HFF-Myc (cell line): ENCODE measurements around the gene TMEM198.

Experiments used
- DNase-seq: peaks from one replicate; pipeline ENCODE4 v3.0.0-alpha.2; 2011; ENCODE audit warnings: low read depth; ENCODE audit errors: extremely low read depth
- H3K4me3 ChIP-seq: replicated peaks from 2 replicates; pipeline ENCODE4 v1.5.1; 2011; ENCODE audit warnings: low read depth, mild to moderate bottlenecking, control low read depth, low read length
- TF ChIP-seq, protein P1 (sequence below): IDR thresholded peaks from 2 replicates; pipeline ENCODE4 v1.5.1; 2012; ENCODE audit warnings: mild to moderate bottlenecking, low read depth, low read length, control low read depth; ENCODE audit errors: missing control alignments

Gene TMEM198

DNA sequence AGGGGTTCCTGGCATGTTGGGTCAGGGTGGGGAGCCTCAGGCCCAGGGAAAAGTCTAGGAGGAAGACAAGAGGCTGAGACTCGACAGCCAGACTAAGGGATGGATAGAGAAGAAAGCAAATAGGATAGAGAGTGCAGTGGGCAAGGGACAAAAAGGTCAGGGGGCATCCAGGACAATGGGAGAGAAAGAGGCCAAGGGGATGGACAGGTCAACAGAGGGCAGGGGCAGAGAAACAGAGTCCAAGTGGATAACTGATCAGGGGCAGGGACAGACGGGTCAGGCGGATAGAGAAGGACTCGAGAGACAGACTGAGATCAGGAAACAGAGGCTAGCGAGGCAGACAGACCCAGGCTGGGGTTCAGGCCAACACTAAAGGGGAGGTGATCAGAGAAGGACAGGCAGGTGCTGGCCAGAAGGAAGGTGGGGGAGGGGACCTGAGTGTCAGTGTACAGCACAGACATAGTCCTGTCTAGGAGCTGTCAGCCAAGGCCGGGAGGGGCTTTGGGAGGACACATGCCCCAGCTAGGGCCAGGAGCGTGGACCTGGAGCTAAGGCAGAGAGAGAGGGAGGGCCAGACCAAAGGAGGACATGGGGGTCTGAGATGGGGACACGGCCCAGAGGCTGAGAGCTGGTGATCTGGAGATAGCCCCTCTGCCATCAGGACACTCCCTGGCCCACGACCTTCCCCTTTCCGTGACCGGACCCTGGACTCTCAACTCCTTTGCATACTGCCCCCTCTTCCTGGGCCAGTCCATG is 17.3 kb upstream of the TMEM198 start:
- no peak for DNase-seq
- H3K4me3 ChIP-seq, result no peak overlapping the region
- TF ChIP-seq, protein P1, sequence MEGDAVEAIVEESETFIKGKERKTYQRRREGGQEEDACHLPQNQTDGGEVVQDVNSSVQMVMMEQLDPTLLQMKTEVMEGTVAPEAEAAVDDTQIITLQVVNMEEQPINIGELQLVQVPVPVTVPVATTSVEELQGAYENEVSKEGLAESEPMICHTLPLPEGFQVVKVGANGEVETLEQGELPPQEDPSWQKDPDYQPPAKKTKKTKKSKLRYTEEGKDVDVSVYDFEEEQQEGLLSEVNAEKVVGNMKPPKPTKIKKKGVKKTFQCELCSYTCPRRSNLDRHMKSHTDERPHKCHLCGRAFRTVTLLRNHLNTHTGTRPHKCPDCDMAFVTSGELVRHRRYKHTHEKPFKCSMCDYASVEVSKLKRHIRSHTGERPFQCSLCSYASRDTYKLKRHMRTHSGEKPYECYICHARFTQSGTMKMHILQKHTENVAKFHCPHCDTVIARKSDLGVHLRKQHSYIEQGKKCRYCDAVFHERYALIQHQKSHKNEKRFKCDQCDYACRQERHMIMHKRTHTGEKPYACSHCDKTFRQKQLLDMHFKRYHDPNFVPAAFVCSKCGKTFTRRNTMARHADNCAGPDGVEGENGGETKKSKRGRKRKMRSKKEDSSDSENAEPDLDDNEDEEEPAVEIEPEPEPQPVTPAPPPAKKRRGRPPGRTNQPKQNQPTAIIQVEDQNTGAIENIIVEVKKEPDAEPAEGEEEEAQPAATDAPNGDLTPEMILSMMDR, result no peak

DNA sequence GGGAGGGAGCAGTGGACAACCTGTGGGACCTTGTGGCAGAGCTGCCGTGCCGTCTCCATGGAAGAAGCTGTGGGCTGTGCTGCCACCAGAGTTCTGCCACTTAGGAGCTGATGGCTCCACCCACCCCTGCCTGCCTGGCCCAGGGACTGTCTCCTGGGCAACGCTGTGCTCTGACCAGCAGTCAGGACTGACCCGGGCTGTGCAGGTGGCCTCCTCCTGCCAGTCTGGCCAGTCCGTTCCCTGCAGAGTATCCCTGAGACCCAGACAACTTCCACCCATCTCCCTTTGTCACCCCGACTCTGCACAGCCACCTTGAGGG is 16.8 kb upstream of the TMEM198 start:
- no peak overlapping the region for H3K4me3 ChIP-seq
- TF ChIP-seq, protein P1, result no peak
- DNase-seq, result no peak

DNA sequence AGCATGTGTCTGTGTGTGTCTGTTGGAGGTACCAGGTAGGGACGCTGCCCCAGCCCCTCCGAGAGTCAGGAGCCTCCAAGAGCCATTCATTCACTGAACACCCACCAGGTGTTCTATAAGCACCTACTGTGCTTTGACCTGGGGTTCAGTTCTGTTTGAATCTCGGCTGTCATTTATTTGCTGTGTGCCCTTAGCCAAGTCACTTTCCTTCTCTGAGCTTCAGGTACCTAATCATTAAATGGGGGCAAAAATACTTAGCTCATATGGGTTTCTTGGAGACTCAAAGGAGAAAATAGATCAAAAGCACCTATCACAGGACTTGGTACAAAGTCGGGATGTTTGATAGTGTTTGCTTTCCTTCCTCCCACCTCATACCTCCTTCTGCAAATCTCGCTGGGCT is 16.4 kb upstream of the TMEM198 start:
- H3K4me3 ChIP-seq, result no peak overlapping the region
- DNase-seq, result no peak
- TF ChIP-seq, protein P1, result no peak

DNA sequence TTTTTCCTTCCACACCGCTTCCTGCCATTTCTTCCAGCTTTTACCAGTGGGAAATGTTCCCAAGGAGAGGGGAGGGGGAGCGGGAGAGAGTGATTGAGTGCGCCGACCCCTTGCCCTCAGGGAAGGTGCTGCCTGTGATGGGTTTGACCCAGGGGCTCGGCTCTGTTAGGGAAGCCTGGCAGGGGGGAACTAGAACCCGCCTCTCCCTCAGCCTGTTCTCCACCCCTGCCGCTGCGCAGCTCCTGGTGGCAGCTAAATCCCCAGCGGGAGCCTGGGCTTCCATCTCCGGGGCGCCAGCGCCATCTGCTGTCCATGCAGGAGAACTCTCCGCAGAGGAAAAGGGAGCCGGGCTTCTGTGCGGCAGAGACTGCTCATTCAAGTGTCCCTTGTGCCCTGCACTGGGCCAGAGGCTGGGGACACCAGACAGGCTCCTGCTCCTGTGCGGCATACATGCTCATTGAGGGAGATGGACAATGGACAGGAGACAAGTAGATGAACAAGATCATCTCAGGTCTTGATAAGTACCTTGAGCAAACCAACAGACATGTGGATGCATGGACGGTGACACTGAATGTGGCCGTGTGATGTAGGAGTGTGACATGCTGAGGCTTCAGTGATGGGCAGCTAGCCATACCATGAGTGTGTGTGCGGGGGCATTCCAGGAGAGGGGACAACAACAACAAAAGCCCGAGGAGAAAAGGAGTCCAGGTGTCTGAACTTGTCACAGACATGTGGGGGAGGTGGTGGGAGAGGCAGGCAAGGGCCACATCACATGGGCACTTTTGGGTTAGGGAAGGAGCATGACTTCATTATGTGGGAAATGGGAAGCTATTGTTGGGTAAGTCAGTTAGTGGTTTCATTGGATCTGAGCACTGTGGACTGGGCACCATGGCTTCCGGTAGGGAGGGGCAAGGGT is 13.5 kb upstream of the TMEM198 start:
- TF ChIP-seq, protein P1, result peak; percentile 95
- peak; percentile 47 for DNase-seq
- no peak overlapping the region for H3K4me3 ChIP-seq

DNA sequence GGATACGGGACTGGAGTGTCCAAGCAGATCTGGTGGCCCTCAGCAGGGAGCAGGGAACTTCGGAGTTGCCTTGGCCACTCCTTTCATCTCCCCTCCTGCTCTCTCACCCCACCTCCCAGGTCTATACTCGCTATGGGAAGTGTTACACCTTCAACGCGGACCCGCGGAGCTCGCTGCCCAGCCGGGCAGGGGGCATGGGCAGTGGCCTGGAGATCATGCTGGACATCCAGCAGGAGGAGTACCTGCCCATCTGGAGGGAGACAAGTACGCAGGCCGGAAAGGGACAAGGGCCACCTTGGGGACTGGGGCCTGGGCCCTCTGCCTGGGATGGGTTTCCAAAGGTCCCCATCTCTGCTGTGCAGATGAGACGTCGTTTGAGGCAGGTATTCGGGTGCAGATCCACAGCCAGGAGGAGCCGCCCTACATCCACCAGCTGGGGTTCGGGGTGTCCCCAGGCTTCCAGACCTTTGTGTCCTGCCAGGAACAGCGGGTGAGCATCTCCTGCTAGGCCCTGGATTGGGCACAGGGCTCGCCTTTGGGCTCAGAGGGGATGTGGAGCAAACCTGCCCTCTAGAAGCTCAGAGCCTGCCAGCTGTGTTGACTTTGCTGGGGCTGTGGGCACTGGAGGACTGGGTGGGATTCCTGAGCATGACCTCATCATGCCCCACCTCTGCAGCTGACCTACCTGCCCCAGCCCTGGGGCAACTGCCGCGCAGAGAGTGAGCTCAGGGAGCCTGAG is 12.0 kb upstream of the TMEM198 start:
- no peak for DNase-seq

DNA sequence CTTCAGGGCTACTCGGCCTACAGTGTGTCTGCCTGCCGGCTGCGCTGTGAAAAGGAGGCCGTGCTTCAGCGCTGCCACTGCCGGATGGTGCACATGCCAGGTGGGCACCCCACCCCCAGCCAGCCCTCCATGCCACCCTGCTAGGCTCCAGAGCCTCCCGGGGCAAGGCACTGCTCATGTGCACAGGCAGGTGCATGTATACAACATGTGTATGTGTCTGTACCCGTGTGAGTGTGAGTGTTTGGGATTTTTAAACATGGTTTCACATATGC is 11.5 kb upstream of the TMEM198 start:
- H3K4me3 ChIP-seq, result no peak overlapping the region
- TF ChIP-seq, protein P1, result no peak
- DNase-seq, result no peak

More for the DNA sequence above, 12.0 kb upstream of the TMEM198 start:
- TF ChIP-seq, protein P1, result no peak
- no peak overlapping the region for H3K4me3 ChIP-seq
